ENCODE results near the gene BRINP2.
A peak's percentile ranks its signal among the peaks of the same experiment; 100 is the strongest.

BRINP2 gene

DNA sequence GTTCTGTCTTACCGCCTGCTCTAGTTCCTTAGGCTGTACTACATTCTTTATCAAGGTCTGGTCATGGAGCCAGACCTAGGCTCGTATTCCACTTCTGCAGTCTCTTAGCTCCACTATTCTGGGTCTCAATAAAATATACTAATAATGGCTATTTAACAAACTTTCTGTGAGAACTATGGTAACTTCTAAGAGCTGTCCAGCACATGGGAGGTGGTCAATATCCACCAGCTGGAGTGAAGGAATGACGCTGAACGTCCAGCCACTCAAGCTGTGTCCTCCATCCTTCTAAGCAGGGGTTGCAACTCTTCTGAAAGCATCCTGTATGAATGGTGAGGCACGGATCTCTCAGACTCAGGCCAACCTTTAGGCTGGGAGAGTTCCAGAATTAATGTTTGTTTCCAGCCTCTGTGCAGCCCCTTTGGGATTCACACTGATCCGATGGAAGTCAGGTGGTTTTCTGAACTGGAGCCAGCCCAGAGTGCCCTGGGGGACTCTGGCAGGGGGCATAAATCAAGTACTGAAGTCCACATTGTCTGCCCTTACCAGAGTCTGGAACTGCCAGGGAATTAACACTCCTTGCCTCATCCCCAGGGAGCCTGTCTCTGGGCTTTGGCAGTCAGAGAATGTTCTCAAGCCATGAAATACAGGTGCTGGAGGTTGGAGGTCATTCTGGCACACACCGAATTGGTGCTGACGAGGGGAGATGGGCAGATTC, 57.4 kb downstream of the BRINP2 start:
- DNase-seq: no peak

DNA sequence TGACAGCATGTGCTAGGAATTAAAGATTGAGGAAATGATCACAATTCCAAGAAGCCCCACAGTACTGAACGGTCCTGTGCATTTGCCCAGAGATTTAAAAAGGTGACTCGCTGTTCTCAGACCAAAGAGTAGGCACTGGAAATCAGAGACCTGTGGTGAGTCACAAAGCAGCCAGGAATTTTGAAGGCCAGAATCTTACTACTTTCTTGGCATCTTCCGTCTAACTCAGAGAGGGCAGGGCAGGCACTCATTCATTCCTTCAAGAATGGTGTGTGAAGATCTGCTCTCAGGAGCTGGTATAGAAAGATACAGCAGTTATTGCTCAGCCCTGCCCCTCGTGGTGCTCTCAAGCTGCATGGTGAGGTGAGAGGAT, 57.9 kb downstream of the BRINP2 start:
- DNase-seq: no peak

DNA sequence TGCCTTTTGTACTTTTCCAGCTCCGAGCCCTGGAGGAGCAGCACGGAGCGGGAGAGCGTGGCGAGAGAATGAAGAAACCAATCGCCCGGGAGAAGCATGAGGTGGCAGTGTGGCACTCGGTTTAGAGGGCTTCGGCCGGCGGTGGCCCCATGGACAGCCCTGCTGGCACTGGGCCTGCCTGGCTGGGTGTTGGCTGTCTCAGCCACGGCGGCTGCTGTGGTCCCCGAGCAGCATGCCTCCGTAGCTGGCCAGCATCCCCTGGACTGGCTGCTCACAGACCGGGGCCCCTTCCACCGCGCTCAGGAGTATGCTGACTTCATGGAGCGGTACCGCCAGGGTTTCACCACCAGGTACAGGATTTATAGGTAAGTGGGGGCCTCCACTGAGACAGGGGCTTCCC, 59.0 kb downstream of the BRINP2 start:
- DNase-seq: no peak

DNA sequence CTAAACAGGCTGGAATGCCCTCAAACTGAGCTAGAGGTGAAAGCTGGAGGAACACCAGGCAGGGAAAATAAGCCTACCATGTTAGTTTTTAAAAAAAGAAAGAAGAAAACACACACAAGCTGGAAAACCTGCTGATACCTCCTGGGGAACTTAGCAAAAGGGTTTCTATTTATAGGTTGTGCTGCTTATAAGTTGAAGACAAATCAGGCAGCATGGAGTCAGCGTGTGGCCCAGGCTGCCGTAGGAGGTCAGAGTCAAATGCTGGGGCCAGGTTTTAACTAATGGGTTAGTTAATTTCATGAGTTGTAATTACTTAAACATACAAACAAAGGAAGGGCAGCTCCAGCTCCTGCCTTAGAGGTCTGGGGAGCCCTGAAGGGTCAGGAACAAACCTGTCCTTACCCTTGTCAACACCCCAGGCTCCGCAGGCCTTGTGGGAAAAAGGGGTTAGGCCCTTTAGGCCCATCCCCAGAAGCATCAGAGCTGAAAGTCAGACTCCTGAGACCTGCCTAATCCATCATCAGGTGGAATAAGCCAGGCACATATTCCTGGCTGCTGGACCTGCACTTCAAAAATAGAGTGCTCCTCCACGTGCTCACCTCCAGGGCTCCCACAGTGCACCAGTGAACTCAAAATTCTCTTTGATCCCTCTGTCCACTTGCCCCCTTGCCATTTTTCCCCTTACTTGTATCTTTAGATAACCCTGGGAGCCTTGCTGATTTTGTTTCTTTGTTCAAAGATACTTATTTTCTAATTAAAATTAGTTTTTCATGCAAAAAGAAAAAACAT, 59.7 kb downstream of the BRINP2 start:
- DNase-seq: no peak

DNA sequence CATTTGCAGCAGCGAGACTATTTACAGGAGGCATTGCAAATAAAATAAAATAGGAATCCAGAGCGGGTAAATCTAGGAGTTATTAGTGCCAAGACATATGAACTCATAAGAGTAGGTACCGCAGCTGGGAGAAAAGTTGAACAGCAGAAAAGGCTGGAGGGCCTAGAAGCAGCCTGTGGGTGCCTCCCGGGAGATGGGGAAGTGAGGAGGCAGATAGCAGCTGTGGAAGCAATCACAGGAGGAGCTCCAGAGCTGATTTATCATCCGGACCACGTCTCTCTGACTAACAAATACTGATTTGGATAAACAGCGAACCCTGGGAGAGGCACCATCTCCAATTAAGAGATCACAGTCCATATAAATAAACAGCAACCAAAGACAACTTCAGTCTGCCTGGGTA, 64.6 kb downstream of the BRINP2 start:
- no peak for DNase-seq

DNA sequence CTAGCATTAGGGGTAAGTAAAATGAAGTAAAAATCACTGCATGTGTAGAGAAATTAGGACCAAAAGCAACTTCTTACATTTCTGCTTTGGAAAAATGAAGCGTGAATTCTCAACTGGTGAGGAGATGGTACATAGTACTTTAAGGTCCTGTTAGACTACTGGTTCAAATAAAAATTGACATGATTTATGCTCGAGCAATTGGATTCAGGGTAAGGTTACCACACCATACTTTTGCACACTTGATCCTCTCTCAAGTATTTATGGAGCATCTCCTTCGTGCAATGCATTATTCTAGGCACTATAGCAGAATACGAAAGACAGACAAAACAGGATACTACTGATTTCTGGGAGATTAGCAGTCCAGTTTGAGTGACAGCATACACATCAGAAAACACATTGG, 66.2 kb downstream of the BRINP2 start:
- no peak for DNase-seq

DNA sequence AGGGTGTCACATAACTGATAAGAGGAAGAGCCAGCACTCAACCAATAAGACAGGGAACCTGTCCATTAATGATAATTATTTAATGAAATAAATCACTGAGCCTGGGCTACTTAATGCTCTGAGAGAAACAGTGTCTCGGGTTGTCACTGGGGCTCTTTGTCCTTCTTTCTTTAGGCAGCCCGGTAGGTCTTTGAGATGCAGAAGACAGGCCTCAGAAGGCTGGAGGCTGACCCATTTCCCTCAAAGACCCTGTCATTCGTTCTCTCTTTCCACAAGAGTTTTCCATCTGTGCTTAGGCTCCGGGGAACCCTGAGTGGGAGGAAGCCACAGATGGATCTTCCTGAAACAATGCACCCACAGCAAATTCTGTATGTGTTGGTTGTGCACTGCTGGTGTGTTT, 68.2 kb downstream of the BRINP2 start:
- no peak for DNase-seq

DNA sequence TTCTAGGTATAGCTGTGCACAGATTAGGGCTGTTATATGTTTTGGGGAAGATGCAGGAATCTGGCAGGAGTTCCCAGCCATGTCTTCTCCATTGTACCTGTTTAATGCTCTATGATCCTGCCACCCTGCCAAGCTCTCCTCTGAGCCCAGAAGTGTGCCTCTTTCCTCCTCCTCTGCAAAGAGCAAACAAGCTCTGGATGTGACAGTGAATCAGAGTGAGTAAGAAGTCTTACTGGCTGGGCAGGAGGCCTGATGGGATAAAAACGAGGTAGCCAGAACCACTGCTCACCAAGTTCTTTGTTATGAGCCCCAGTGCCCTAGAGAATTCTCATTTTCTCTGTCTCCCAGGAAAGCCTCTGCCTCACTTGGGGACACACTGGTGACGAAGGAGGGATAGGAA, 69.0 kb downstream of the BRINP2 start:
- DNase-seq: no peak

DNA sequence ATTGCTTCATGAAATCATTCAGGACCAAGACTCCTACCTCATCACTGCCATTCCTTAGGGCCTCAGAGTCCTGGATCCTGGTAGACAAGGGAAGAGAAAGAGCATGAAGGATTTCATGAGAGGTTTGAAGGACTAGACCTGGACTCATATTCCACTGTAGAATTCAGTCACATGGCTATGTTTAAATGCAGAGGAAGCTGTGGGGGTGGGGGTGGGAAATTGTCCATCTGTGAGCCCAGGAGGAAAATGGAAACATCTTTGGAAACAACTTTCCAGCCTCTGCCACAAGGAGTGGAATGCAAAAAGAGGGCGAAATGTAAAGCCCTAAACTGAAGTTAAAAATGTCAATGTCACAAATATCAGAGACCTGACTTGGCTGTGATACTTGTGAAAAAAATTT, 73.0 kb downstream of the BRINP2 start:
- no peak for DNase-seq

DNA sequence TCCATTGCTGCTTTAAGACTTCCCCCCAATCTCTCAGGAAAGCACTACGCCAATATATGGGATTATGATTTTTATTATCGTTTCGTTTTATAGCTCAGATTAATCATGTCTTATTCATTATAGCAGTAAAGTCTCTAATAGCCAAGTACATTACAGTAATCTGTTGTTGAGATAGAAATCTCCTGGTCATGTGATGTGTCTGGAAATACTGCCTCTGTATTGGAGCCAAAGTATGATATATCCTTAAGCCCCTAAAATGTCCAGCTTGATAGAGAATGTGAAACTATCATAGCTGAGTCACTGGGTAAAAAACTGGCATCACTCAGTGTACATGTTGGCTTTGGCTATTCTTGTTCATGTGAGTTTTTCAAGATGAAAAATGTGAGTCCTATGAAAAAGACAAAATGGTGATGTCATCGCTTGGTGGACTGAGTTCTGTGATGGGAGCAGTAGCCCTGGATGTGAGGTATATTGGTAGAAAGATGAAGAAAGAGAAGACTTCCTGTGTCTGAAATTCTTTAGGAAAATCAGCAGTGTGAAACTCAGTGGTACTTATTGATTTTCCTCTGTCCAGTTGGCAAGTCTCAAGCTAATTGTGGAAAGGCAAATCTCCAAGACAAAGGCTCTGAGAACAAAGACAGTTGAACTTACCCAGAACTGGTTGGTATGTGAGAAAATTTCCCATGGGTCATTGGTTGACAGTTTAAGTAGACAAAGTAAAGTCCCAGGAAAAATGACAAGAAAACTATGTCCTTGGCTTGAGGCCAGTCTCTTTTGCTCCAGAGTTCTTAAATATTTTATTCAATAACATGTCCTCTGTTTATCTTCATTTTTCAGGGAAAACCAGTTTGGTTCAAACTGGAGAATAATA, 76.2 kb downstream of the BRINP2 start:
- DNase-seq: no peak

DNA sequence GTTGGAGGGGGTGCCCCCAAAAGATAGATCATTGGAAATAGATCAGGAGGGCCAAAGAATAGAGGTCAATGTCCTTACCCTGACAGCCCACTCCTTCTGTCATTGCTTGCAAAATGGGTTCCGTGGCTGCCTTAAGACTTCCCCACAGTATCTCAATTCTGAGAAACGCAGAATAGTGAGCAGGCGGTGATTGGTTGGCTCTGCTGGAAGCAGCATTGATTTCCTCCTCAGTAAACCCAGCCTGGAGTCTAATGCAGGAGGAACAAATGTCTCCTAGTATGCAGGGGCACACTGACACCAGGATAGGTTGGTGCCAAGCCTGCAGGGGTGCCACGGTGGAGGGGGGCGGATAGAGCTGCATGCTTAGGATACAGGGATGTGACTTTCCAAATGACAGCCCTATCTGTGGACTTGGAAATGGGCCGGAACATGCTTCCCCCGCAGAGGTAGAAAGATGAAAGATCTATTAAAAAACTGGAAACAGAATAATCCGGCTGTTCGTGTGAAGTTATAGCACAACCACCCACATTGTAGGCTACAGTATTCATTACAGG, 76.9 kb downstream of the BRINP2 start:
- DNase-seq: no peak

DNA sequence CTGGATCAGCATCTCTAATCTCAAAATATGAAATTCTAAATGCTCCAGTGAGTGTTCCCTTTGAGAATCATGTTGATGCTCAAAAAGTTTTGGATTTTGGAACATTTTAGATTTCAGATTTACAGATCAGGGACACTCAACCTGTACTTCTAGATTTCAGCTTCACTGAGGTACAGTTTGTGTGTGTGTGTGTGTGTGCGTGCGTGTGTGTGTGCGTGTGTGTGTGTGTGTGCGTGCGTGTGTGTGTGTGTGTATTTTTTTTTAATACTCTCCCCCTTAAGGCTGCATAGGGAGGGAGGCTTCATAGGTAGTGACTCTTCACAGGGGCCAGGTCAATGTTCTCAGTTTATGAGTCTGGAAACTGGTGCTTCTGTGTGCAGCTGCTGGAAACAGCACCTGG, 77.5 kb downstream of the BRINP2 start:
- DNase-seq: no peak

DNA sequence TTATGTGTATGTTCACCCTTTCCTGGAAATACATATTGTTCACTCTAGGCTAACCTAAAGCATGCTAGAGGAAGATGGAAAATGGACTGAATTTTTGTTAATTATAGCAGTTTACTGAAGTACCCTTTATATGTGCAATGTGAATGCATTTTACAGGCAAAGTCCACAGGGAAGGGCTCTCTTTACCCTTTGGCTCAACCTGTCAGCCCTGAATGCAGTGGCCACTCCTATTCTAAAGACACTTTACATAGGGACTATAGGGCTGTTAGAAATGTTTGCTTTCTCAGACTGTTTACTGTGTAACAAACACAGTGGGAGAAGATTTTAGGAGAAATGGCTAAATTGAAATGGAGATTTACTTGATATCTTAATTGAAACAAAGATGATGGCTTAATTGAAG, 78.5 kb downstream of the BRINP2 start:
- DNase-seq: no peak

DNA sequence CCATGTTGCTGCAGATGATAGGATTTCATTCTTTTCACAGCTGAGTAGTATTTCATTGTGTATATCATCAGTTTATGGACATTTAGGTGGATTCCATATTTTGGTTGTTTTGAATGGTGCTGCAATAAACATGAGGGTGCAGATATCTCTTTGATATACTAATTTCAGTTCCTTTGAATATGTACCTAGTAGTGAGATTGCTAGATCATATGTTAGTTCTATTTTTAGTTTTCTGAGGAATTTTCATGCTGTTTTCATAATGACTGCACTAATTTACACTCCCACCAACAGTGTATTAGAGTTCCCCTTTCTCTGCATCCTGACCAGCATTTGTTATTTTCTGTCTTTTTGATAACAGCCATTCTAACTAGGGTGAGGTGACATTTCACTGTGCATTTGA, 82.1 kb downstream of the BRINP2 start:
- no peak for DNase-seq

DNA sequence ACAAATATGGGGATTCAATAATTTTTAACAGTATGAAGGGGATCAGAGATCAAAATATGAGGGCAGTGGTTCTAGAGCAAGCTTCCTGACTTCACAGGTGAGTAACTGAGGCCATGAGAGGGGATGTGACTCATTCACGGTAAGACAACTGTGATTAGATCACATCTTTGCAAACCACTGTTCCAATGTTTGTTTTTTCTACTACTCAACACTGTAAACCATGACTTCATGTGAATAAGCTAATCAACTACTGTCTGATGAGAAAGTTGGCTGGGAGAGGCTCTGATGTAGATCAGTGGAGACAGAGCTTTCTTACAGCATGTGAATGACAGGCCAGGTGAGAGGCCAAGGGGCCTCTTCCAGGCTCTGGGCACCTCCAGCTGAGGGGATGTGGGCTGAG, 84.7 kb downstream of the BRINP2 start:
- no peak for DNase-seq

DNA sequence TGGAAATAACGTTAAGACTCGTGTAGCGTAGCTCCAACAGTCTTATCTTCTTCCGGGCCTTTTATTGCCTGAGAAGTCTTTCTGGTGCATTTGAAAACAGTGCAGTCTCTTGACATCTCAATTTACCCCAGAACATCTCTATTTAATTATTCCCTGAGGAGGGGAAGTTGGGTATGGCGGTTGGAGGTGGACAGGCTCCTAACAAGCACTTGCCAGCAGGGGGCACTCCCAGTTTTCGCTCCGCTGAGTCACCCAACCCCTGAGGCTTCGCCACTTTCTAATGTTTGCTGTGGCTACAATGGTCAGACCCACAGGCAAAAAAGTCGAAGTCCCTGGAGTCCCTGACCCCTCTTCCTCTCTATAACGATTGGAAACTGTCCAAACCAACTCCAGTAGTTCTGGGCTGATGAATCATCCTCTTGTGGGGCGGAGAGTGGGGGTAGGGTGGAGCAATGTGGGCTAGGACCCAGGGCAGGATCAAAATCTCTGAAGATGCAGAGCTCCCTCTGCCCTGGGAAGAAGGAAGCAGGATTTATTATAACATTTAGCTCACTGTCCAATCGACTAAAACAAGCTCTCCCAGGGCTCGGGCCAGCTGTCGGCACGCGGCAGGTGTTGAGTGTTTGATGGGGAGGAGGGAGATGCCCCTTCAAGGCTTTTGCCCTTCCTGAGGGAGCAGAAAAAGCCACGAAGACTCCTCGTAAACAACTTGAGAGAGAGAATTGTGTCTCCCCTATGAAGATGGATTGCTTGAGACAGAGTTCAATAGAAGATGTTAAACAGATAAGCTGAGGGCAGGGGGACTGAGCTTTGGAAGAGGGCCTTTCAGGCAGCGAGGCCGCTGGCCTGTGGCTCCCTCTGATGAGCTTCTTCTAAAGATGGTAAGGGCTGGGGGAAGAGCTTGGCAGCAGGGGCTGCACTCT, 85.7 kb downstream of the BRINP2 start:
- DNase-seq: peak; percentile 1

DNA sequence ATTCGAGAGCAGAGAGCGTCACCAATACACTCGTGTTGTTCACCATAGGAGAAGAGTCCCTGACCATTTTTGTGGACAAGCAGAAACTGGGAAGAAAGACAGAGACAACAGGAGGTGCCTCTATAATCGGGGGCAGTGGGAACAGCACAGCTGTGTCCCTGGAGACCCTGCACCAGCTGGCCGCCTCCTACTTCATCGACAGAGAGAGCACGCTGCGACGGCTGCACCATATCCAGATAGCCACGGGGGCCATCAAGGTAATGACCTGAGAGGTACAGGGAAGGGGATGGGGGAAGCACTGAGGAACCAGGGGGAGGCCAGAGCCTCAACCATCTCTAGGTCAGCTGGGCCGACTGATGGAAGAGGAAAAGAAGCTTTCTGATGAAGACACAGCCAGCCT, 86.4 kb downstream of the BRINP2 start:
- no peak for DNase-seq

DNA sequence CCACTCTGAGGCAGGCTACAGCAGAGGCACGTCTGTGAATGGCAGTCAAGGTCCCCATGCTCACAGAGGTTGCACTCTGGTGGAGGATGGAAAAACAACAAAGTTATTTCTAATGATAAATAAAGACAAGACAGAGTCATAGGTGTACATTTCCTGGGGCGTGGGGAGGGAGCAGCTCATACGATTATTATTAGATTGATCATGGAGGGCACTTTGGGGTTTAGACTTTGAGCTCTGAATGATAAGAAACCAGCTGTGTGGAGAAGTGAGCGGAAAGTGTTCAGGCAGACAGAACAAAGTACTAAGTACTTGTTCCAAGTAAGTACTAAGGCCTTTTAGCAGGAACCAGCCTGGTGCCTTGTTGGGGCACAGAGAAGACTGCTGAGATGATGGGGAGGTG, 86.8 kb downstream of the BRINP2 start:
- DNase-seq: no peak

DNA sequence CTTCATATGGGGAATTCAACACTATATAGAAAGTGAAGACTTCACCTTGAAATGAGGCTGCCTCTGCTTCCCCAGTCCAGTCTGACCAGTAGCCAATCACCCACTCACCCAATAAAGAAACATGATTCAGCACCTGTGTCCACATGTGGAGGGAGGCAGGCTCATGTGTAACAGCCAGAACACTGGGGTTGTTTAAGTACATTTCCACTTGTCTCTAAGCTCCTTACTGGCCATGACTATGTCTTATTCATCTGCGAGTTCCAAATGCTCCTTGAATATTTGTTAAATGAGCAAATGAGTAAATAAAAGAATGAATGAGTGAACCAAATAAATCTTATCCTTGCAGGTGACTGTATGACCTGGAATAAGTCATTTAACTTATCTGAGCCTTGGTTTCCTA, 100.1 kb downstream of the BRINP2 start:
- no peak for DNase-seq

DNA sequence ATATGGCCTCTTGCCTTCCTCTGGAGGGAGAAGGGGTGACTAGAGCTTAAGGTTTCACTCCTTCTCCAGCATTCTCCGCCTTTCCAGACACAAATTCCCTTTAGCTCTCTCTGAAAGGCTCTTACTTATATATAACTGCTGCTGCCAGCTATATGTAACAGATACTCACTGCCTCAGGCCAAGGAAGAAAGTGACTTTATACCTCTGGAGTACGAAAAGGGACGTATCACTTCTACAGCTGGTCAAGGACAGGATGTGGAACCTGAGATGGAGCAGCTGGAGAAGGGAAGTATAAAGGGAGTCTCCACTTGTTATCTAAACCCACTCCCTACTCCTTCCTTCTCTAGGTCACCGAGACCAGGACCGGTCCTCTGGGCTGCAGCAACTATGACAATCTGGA, 102.4 kb downstream of the BRINP2 start:
- no peak for DNase-seq

DNA sequence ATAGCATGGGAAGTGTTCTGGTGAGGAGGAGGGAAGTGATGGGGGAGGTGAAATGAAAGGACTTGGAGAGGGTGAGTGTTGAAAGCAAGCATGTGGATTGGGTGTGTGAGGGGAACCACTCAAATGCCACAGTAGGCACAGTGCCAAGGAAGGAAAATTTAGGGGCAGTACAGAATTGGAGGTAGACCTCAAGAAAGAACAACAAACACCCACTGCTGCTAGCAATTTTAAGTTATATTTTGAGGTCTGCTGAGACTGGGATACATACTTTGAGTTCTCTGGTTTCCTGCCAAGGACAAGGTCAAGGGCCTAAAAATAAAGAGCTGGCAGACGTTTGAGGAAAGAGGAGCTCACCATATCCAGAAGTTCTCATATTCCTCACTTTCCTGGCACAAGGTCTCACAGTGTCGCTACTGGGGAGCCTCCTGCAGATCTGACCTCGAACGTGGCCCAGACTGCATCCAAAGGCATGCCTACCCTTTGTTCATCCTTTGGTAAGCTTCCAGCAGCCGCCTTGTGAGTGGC, 104.0 kb downstream of the BRINP2 start:
- DNase-seq: no peak

DNA sequence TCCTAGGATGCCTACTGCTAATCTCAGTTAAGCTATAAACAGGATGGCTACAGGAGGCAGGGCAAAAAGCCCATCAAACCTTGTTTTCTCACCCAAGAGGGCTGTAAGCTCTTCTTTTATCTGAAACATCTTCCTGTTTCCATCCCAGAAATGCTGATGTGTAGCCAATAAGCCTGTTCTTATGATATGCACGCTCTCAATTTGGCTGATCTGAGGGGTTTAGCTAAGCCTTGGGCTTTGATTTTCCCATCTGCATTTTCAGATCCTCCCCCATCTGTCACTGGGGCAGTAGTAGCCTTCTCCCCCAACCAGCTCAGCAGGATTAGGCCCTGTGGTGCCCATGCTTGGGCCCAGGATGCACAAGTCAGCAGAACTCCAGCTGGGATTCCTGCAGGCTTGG, 105.0 kb downstream of the BRINP2 start:
- no peak for DNase-seq

Measured in activated CD4-positive, alpha-beta T cell treated with anti-CD3 and anti-CD28 coated beads, Interleukin-2, amount 50 U/mL, for 1 hour (primary cell).